SK-N-SH treated with all-trans-retinoic acid at 6 μM for 48 hours (cell line): ENCODE measurements around the gene PUM1.

Experiments used
- BACH2 ChIP-seq: fragments of 250-450 bp; sonication (Bioruptor Pico); IDR thresholded peaks from 2 replicates; pipeline ENCODE4 v1.9.0; 2021; ENCODE audit warnings: mild to moderate bottlenecking, borderline replicate concordance
- CREB5 ChIP-seq: fragments of 250-450 bp; sonication (Bioruptor Pico); IDR thresholded peaks from 2 replicates; pipeline ENCODE4 v1.5.1; 2020; ENCODE audit warnings: low read depth, mild to moderate bottlenecking, moderate library complexity
- ESRRG ChIP-seq: fragments of 250-450 bp; sonication (Bioruptor Pico); IDR thresholded peaks from 2 replicates; pipeline ENCODE4 v1.6.1; 2021; ENCODE audit warnings: mild to moderate bottlenecking
- ISL1 ChIP-seq: fragments of 250-450 bp; sonication (Bioruptor Pico); IDR thresholded peaks from 2 replicates; pipeline ENCODE4 v2.1.2; 2022; ENCODE audit warnings: mild to moderate bottlenecking, moderate library complexity
- OSR1 ChIP-seq: fragments of 250-450 bp; sonication (Bioruptor Pico); IDR thresholded peaks from 2 replicates; pipeline ENCODE4 v1.8.0; 2022; ENCODE audit warnings: moderate library complexity, mild to moderate bottlenecking, inconsistent platforms
- PATZ1 ChIP-seq: fragments of 250-450 bp; sonication (Bioruptor Pico); IDR thresholded peaks from 2 replicates; pipeline ENCODE4 v1.8.0; 2020; ENCODE audit warnings: mild to moderate bottlenecking, moderate library complexity, borderline replicate concordance
- PPARA ChIP-seq: fragments of 250-450 bp; sonication (Bioruptor Pico); IDR thresholded peaks from 2 replicates; pipeline ENCODE4 v1.5.0; 2020; ENCODE audit warnings: mild to moderate bottlenecking, borderline replicate concordance
- SNAI2 ChIP-seq: fragments of 250-450 bp; sonication (Bioruptor Pico); IDR thresholded peaks from 2 replicates; pipeline ENCODE4 v1.5.0; 2020; ENCODE audit warnings: mild to moderate bottlenecking, moderate library complexity
- ZC3H10 ChIP-seq: fragments of 250-450 bp; sonication (Bioruptor Pico); IDR thresholded peaks from 2 replicates; pipeline ENCODE4 v1.5.1; 2021; ENCODE audit warnings: mild to moderate bottlenecking, moderate library complexity
- ZFP3 ChIP-seq: fragments of 250-450 bp; sonication (Bioruptor Pico); IDR thresholded peaks from 2 replicates; pipeline ENCODE4 v1.5.0; 2020; ENCODE audit warnings: mild to moderate bottlenecking, moderate library complexity

DNA sequence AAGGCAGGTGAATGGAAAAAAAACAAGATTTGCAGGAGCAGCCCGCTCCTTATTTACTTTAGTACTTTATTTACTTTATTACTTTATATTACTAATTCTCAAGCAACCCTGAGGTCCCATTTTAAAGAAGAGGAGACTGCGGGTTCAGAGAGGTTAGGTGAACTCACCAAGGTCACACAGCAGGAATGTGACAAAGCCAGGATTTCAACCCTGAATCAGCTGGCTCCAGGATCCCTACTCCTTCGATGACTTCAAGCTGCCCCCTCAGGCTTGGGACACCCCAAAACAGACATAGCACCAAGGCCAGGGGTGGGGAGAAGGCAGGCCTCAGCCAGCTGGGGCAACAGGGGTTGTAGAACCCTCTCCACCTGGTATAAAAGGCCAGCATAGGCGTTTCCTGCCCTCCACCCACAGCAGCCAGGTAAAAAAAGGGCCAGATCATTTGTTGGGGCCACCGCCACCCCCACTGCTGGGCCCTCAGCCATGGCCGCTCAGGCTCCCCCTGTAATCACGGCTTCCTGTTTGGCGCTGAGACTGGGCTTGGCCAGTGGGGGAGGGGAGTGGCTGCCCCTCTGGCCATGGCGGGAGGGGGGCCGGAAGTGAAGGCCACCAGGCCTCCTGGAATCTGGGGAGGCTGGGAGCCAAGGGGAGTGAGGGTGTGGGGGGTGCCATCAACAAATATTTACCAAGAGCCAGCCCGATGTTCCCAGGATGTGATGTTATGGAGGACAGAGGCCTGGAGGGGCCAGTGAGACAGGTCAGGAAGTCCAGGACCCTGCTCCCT lies 163.5 kb downstream of the PUM1 start:
- TF ChIP-seq SNAI2 (CRISPR knock-in tag) (no peak), OSR1 (CRISPR knock-in tag) (no peak), ZC3H10 (CRISPR knock-in tag) (no peak), PPARA (CRISPR knock-in tag) (no peak), ZFP3 (no peak), BACH2 (CRISPR knock-in tag) (no peak), CREB5 (no peak), ISL1 (no peak), ESRRG (CRISPR knock-in tag) (no peak), PATZ1 (CRISPR knock-in tag) (no peak)
